A673 (cell line): ENCODE results near the gene TENT5A.

Source experiments
- EZH2 ChIP-seq: fragments of 200-600 bp; sonication (generic); IDR thresholded peaks from 2 replicates; pipeline ENCODE4 v1.6.1; 2017; ENCODE audit warnings: borderline replicate concordance, low read depth, mild to moderate bottlenecking, mixed read lengths, antibody characterized with exemption, low read length; ENCODE audit not compliant: poor library complexity, severe bottlenecking
- TF ChIP-seq, protein P1 (sequence below): fragments of 300-800, 200-600 bp; sonication (generic); conservative IDR thresholded peaks from 2 replicates; pipeline ENCODE4 v1.5.1; 2017; ENCODE audit warnings: low read depth, mild to moderate bottlenecking, antibody characterized with exemption, low read length, moderate library complexity, mixed read lengths

- TF ChIP-seq, protein P1, sequence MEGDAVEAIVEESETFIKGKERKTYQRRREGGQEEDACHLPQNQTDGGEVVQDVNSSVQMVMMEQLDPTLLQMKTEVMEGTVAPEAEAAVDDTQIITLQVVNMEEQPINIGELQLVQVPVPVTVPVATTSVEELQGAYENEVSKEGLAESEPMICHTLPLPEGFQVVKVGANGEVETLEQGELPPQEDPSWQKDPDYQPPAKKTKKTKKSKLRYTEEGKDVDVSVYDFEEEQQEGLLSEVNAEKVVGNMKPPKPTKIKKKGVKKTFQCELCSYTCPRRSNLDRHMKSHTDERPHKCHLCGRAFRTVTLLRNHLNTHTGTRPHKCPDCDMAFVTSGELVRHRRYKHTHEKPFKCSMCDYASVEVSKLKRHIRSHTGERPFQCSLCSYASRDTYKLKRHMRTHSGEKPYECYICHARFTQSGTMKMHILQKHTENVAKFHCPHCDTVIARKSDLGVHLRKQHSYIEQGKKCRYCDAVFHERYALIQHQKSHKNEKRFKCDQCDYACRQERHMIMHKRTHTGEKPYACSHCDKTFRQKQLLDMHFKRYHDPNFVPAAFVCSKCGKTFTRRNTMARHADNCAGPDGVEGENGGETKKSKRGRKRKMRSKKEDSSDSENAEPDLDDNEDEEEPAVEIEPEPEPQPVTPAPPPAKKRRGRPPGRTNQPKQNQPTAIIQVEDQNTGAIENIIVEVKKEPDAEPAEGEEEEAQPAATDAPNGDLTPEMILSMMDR, result no peak
- TF ChIP-seq EZH2, result no peak
Measured at GRCh38 chr6:81797591-81797990, 45.1 kb upstream of the TENT5A start.
